ENCODE data around the gene ANAPC15.

- TF ChIP-seq CTCF (IDR thresholded peaks at IDR 0.05; ENCODE audit: low read depth, low read length, poor library complexity, severe bottlenecking) (no peak), EZH2phosphoT487 (IDR thresholded peaks at IDR 0.05; ENCODE audit: borderline replicate concordance, low read length) (no peak)
These were observed 3.7 kb upstream of the ANAPC15 start for GRCh38 chr11:72116019-72116755.

Data from DOHH2 (cell line).